NCI-H1417 treated with DMSO at 0.1 percent for 48 hours (cell line): ENCODE measurements around the gene SCUBE1.

Experiments used
- DNase-seq: peaks from one replicate; lab custom pipeline; 2025; lab: John Stamatoyannopoulos, UW

The SCUBE1 gene

DNA sequence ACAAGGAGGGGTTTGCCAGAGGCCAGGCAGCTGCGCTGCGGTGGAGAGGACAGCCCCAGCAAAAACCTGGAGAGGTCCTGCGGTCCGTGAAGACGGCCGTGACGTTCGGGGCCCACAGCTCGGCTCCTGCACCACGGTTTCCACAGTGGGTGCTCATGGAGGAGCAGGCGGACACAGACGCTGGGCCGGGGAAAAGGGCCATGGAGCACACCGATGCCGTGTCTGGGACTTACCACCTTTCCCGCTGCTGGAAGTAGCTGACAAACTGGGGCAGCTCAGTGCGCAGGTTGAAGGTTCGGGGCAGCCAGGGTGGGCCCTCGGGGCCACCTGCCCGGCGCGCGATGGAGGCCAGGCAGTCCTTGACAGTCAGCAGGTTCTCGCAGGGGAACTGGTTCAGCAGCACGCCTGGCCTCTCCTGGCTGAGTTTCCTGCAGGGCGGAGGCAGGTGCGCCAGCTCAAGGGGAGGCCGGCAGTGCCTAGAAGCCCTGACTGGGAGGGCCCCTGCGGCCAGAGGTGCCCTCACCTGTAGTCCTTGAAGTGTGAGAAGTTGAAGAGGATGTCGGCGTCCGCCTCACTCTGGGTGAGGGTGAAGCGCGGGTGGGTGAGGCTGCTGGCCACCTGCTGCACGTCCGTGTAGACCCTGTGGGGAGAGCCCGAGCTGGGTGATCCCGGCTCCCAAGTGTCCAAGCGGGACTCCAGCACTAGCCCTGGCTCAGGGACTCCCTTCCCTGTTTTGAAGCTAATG, 169.0 kb downstream of the SCUBE1 start:
- DNase-seq, result no peak

DNA sequence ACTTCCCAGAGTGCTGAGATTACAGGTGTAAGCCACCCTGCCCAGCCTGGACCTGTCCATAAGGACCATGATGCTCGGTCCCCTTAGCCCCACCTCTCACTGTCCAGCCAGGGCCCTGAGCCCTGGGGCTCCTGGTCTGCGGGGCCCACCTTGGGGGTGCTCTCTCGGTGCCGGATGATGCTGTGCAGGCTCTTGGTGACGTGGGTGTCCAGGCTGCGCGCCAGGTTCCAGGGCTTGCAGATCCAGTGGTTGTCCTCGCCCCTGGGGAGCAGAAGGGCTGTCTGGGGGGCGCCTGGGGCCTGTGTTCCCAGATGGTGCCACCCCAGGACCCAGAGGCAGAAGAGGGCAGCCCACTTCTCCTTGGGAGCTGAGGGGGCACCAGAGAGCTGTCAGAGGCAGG, 169.6 kb downstream of the SCUBE1 start:
- no peak for DNase-seq

DNA sequence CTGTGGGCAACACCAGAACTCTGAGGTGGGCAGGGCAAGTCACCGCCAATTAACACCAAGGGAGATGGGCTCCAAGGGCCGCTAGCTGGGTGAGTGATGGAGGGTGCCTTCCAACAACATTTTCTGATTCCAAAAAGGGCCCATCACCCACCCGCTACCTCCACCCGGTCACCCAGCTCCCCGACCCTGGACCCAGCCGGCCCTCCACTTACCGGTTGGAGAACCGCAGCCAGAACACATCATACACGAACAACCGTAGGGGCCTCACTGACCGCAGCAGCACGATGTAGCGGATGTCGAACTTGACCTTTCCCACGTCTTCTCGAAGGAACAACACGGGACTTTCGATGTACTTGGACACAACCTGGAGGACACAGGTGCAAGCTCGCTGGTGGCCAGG, 171.0 kb downstream of the SCUBE1 start:
- DNase-seq, result no peak

DNA sequence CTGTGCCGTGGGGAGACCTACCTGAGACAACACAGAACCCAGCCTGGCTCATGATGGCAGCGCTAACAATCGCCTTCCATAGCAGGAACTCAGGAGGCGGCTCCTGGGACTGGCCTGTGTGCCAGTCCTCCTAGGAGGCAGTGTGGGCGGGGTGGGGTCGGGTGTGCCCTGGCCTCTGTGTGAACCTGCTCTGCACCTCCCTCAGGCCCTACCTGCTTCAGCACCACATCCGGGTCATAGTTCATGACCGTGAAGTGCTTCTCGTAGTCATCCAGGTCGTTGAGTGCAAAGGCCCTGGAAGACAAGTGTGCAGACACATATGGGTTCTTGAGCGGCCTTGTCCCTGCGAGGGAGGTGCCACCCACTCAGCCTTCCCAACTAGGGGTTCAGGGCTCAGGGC, 171.6 kb downstream of the SCUBE1 start:
- no peak for DNase-seq

DNA sequence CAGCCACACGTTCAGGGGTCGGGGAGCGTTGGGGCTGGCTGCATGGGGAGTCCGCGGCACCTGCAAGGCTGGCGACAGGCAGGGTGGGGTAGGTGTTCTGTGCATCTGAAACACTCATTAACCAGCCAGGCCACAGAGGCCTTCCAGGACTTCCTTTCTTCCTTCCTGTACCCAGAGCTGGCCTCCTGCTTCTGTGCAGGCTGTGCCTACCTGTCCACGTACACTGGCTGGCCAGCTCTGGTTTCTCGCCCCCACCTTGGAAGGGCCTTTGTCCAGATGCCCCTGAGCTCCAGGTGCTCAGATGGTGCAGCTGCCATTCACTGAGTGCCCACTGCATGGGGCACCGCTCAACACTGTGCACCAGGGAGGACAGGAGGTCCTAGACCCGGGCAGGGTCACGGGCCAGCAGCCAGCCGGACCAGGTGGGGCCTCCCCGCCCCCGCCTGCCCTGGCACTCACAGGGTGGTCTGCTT, 172.1 kb downstream of the SCUBE1 start:
- DNase-seq, result no peak

DNA sequence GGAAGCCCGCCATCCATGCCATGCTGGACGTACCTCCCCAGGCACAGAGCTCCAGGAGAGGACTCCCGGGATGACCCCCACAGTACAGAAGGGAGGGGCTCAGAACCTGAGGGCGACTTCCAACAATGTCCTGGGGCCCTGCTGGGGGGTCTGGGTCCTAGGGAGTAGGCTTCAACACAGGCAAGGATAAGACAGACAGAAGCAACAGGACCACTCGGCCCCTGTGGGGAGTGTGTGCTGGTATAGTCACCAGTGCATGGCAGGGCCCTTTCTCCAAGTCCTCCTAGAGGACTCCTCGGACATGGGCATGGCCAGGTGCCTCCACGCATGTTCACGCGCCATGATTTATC, 173.1 kb downstream of the SCUBE1 start:
- no peak for DNase-seq

DNA sequence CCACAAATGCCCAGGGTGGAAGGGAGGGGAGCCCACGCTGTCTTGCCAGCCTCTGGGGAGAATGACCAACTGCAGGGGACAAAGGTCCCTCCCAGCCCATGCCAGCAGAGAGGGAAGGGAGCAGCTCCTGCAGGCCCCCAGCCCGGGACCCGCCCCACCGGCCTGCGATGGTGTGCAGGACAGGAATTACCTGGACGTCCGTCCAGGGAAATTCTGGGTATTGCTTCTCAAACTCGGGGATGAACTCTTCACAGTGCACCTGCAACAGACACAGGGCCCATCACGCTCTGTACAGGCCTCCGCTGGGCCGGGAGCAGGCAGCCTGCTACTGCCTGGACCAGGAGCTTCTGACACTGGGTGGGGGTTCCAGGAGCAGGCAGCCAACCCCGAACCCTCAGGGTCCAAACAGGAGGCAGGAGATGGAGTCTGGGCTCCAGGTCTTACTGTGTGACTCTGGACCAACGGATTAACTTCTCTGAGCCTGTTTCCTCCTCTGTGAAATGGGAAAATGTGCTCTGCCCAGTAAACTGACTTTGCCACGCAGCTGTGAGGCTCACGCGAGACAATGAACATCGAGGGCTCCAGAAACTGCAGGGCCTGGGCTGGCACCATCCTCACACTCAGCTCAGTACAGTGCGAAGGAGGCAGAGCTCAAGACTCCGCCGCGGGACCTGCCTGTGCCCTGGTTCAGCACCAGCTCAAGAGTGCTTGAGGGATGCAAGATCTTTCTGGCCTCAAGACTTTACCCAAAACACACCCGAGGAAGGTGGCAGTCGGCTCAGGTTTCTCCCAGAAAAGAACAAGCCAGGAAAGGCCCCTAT, 173.7 kb downstream of the SCUBE1 start:
- no peak for DNase-seq

DNA sequence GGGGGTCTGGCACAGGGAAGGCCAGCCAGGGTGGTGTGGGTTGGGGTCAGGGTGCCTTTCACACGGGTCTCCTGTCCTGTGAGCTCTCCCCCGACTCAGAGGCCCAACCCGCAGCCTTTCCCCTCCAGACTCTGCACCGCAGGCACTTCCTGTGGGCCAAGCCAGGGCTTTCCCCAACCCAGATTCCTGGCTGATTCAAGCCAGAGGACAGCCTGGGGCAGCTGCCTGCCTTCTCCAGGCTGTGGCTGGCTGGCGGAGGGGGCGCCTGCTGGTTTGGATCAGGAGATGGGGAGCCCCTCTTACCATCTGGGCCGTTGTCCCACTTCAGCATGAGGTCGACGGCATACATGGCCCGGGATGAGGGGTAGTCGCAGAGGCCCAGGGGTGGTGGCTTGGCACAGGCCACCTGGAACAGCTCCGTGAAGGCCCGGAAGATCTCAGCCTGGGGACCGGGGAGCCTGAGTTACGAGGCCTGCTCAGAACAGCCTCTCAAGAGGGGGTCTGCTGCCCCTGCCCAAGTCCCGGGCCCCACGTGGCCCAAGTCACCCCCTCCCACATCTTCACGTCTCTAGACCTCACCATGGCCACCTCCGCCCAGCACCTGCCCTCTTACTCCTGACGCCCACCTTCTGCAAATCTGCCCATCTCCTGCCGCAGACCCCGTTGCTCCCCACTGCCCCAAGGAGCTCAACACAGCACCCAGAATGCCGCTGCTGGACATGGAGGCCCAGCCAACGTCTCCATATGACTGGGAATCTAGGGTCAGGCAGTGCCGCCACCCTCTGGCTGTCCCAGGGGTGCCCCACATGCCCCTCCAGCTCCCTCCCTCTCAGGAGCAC, 174.5 kb downstream of the SCUBE1 start:
- no peak for DNase-seq

DNA sequence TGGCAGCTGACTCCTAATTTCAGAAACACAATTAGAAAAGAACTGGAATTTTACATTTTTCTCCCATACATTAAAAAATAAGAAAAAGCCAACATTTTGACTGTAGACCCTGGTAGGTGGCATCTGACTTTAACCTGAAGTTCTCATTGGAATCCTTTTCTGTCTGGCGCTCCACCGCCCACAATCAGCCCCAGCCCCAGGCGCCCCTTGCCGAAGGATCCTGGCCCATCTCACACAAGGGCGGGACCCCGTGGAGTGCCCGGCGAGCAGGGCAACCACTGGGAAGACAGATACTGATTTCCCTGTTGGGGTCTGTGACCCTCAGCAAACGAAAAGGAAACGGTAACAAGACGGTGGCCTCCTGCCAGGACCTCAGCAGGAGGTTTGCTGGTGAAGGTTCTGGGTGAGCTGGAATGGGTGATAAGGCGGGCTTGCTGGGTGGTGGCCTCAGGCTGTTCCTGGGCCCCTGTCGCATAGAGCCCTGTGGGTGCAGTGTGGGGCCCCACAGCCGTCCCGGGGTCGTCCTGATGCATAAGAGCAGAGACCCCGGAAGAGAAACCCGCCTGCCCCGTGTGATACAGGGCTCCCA, 176.1 kb downstream of the SCUBE1 start:
- no peak for DNase-seq

DNA sequence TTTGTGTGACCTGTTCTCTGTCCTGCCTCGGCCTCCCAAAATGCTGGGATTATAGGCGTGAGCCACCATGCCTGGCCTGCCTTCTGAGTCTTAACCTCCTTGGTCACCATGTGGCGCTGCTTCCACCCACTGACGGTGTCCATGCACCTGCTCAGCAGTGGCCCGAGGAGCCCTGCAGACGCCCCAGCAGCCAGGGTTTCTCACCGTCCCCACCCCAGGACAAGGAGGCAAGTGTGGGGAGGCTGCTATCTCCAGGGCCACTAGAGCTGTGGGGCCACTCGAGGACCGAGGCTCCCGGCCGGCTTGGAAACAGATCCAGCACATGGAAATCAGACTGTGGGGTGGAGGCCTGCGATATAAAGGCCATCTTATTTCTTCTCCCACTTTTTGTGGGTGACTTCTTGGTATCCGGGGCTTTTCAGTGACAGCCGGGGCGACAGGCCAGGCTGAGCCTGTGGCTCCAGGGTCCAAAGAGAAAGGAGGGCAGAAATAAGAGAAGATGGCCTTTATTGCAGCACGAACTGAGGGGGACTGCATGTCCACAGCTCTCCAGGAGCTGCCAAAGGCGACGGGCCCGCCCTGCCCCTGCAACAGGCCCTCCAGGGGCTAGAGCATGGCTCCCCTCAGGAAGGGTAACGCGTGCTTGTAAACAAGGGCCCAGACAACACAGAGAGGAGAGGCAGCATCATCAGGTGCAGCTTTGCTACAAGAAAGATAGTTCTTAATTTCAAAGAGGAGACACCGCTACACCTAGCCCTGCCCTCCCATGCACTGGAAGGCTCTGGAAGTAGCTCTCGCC, 176.8 kb downstream of the SCUBE1 start:
- DNase-seq, result no peak

DNA sequence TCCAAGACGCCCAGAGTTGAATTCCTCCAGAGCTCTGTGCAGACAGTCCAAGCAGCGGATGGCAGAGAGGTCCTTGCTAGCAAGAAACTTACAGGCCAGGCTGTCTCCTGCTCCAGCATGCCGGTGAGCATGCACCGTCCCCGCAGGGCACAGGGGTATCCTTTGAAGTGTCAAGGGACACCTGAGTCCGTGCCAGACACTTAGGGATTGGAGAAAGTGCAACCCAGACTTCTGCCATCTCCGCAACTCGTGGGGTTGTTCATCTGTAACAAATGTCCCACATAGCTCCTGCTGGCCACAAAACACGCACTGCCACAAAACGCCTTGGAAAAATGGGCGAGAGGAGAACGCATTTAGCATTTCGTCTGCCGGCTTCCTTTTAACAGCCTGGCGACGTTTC, 178.5 kb downstream of the SCUBE1 start:
- no peak for DNase-seq

DNA sequence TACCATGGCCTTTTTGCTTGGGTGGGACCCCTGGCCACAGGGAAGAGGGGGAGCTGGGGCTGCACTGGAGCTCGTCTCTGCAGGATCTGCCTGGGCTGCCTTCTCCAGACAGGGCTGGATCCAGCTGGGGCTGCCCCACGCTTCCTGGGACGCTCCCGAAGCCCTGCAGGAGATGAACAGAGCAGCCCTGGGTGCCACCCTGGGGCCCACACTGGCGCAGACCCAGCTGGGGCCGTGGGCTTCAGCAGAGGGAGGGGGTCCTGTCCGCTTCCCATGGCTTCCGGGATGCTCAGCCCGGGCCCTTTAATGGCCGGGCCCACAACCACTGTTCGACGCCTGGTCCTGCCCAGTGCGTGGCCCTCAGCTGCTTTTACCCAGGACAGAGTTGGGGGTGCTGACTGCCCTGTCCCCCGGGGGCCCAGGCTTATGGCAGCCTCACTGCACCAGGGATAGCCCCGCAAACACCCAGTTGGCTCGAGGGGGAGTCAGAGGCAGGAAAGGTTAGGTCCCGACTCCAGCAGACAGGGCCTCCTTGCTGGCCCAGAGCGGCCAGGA, 179.9 kb downstream of the SCUBE1 start:
- DNase-seq, result no peak

DNA sequence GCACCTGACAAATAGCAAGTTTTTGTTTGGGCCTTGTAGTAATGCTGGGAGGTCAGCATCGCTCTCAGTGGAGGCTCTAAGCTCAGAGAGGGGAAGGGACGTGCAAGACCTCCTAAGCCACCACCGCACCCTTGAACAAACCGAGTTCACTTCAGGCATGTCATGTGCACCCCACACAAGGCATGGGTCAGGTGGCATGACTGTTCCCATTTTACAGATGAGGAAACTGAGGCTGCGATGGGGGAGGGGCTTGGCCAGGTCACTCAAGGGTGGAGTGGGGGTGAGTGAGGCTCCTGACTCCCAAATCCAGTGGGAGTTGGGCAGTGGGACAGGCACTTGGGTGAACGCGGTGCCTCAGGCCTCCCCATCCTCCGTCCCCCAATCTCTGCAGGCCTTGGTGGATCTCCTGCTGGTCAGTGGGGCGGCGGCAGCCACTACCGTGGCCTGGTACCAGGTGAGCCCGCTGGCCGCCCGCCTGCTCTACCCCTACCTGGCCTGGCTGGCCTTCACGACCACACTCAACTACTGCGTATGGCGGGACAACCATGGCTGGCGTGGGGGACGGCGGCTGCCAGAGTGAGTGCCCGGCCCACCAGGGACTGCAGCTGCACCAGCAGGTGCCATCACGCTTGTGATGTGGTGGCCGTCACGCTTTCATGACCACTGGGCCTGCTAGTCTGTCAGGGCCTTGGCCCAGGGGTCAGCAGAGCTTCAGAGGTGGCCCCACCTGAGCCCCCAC, 180.6 kb downstream of the SCUBE1 start:
- DNase-seq, result no peak

DNA sequence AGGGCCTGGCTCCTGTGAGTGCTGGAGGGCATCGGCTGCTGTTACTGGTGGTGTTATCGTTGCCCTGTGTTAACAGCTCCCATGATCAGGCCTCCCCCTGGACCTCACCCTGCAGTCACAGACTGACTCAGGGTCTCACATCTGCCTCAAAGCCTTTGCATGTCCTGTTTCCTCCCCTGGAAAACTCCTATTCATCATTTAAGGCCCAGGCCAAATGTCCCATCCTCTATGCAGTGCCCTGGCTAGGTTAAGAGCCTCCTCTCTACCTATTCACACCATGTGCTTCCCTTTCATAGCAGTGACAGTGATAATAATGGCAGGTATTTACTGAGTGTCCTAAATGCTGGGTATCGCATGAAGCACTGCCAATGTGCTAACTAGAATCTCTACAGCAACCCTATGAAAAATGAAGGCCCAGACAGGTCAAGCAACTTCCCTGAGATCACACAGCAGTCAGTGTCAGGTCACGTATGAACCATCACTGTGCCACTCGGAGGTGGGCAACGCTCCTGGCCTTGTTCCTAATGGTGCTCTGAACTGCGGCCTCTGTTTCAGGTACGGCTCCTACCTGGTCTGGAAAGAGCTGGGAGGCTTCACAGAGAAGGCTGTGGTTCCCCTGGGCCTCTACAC, 182.6 kb downstream of the SCUBE1 start:
- DNase-seq, result no peak

DNA sequence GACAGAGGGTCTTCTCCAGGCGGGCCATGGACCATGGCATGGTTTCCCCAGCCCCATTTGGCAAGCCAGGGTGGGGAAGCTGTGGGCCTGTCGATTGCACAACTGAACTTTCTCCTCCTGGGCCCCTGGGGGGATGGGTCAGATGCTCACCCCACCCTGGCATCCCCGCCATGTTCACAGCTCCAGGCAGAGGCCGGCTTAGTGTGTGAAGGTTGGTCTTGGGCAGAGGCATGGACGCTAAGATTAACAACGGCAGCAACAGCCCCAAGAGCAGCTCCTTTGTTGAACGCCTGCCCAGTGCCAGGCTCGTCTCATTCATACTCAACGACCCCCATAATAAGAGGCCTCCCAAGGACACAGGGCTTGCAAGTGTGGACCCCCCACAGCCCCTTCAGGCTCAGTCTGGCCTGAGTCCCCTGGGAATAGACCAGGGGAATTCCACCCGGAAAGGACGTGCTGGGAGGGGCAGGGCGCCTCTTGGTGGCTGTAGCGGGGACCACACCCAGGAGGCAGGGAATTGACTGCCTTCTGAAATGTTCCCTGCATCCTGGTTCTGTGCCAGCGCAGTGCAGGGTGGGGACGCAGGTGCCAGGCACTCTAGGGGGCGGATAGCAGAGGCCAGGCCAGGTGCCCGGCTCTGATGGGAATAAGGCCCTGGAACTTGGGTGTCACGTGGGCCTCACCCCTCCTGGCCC, 183.5 kb downstream of the SCUBE1 start:
- DNase-seq, result no peak

DNA sequence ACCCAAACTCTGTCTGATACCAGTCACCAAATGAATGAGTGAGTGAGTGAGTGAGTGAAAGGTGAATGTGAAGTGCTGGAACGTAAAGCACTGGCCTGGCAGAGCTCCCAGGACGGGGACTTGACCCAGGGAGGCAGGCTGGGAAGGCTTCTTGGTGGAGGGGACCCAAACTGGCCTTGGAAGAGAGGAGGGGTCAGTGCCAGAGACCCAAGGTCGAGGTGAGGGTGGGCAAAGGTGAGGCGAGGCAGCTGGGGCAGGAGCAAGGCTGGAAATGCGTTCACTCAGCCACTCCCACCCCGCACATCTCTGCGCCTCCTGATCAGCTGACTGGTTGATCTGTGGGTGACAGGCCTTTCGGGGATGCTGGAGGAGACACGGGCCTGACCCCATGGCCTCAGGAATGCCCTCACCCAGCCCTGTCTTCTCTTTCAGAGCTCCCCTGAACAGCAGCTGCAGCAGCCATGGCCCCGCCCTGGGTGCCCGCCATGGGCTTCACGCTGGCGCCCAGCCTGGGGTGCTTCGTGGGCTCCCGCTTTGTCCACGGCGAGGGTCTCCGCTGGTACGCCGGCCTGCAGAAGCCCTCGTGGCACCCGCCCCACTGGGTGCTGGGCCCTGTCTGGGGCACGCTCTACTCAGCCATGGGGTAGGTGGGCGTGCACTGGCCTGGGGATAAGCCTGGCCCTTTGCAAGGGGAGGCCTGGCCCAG, 184.2 kb downstream of the SCUBE1 start:
- no peak for DNase-seq

DNA sequence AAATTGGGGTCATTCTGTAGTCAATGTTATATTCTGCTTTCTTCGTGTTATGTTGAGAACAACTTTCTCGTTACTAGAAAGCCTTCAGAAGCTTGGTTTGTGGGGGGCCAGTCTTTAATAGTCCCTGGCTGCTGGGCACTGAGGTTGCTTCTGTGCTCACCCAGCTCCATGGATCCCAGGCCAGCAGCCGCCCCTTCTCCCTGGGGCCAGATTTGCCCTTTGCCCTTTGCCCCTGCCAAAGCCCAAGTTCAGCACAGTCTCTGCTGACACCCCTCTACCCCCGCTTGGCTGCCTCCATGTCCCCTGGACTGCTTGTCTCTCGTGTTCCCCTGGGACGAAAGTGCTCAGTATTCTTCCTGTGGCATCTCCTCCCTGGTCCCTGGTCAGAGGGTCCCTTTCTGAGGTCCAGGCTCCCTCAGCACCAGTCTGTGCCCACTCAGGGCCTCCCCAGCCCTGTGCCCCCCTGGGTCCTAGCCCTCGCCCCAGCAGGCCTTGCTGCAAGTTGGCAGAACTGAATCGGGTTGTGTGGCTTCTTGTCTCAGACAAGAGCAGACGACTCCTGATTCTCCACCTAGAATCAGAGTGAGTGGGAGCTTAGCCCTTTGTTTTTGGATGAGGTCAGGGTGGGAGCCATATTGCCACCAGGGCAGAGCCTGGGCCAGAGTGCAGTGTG, 185.2 kb downstream of the SCUBE1 start:
- DNase-seq, result no peak

DNA sequence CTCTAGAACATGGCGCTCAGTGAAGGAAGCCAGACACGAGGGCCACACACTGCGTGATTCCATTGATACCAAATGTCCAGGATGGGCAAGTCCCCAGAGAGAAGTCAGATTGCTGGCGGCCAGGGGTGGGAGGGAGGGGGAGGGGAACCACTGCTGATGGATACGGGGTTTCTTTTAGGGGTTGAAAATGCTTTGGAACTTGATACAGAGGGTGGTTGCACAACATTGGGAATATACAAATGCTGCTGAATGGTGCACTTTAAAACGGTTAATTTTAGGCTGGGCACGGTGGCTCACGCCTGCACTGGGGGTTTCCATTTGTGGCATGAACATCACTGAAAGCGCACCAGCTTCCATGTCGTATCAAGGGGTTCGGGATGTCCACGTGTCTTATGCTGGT, 186.8 kb downstream of the SCUBE1 start:
- no peak for DNase-seq
